ENCODE measurements around the gene DCHS2. TPM values are rescaled to one million over a fixed set of nuclear protein-coding genes. Genes with fewer than 3 reads are reported as not detected.

The DCHS2 gene
- total and polyA plus RNA-seq, 2 of the 8 experiments (the other 6 are each of a cell fraction or from before 2014, with no cell fraction given) = 0.54 to 2.6 TPM

DNA sequence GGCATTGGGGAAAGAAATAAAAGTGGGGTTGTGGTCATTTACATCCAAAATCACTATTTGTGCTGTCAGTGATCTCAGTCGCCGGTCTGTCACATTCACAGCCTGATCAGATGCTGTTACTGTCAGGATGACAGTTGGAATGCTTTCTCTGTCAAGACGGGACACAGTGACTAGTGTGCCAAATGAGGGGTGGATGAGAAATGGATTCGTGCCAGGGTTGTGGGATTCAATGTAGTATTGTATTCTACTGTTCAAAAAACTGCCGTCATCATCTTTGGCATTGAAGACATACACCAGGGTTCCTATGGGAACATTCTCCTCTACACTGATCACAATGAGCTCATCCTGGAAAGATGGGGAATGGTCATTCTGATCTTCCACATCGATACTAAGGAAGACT lies 171.1 kb downstream of the DCHS2 start:
- Histone ChIP-seq H3K4me2 (ENCODE audit: insufficient read depth in 1 of 2, low read depth in 2 of 2, low read length in 2 of 2) (no peak overlapping the region), H3K9me3 (ENCODE audit: insufficient read depth in 2 of 2, low read depth in 1 of 2, low read length in 1 of 2) (no peaks in the 10 kb centered on the region; a peak in 1 of 4 replicates), H4K91ac (replicated peaks; ENCODE audit: insufficient read length, low read length) (no peak overlapping the region), H3K9ac (replicated peaks in 1 of 4; ENCODE audit: extremely low read depth in 1 of 4, low read depth in 3 of 4, low read length in 3 of 4) (no peak overlapping the region), H2BK120ac (replicated peaks; ENCODE audit: low read depth, low read length) (no peak overlapping the region), H2AFZ (ENCODE audit: low read length) (no peak overlapping the region), H3K18ac (ENCODE audit: extremely low read depth, low read length) (no peak overlapping the region), H3K4me3 (ENCODE audit: extremely low read depth in 1 of 4, insufficient read depth in 2 of 4, low read depth in 3 of 4, low read length in 4 of 4) (no peak overlapping the region), H2AK5ac (ENCODE audit: low read depth, low read length) (no peak overlapping the region), H2BK12ac (ENCODE audit: low read depth, low read length) (no peak overlapping the region), H4K8ac (ENCODE audit: extremely low read depth, insufficient read depth, low read length) (no peak overlapping the region), H3K23me2 (ENCODE audit: low read depth, low read length) (no peaks in the 10 kb centered on the region), H4K20me1 (replicated peaks in 1 of 2; ENCODE audit: control insufficient read depth in 1 of 2, insufficient read depth in 2 of 2, low read length in 2 of 2) (no peaks in the 10 kb centered on the region), H3K79me1 (ENCODE audit: low read depth, low read length) (no peaks in the 10 kb centered on the region), H3K79me2 (ENCODE audit: control insufficient read depth in 1 of 2, insufficient read depth in 2 of 2, low read length in 2 of 2) (no peaks in the 10 kb centered on the region), H2BK15ac (ENCODE audit: low read length) (no peak overlapping the region), H3K14ac (ENCODE audit: insufficient read length) (no peak overlapping the region), H3K4me1 (replicated peaks in 1 of 4; ENCODE audit: control insufficient read depth in 3 of 4, insufficient read depth in 4 of 4, low read length in 3 of 4) (no peaks in the 10 kb centered on the region), H3K4ac (replicated peaks; ENCODE audit: insufficient read length, low read depth, low read length) (no peak overlapping the region), H3K27ac (ENCODE audit: low read depth, low read length) (no peak overlapping the region), H3K56ac (replicated peaks; ENCODE audit: insufficient read length, low read depth, low read length) (no peak overlapping the region), H3K27me3 (replicated peaks in 1 of 4; ENCODE audit: control insufficient read depth in 3 of 4, extremely low read depth in 1 of 4, insufficient read depth in 3 of 4, low read length in 3 of 4) (no peaks in the 10 kb centered on the region), H2BK20ac (ENCODE audit: low read length) (no peak overlapping the region), H4K5ac (ENCODE audit: insufficient read length, low read depth, low read length) (no peak overlapping the region), H3K23ac (ENCODE audit: insufficient read length) (no peak overlapping the region), H2BK5ac (ENCODE audit: low read depth, low read length) (no peak overlapping the region), H3K36me3 (ENCODE audit: control insufficient read depth in 2 of 4, insufficient read depth in 4 of 4, low read length in 3 of 4) (no peaks in the 10 kb centered on the region)
- DNase-seq (ENCODE audit: low read depth in 1 of 2, low spot score in 2 of 2) = no peak
- ChIA-PET POLR2A (ENCODE audit: partially characterized antibody) (no interaction called here), CTCF (ENCODE audit: partially characterized antibody) (interaction anchor here (0.8 to 1.3 kb wide), 3 partner anchors 10 to 65 kb away, joined by 3 to 9 read pairs (median 4); no protein-coding TSS in a partner anchor)
- 79% methylated on average over 6 of the region's 6 CpGs; no CpG with 5 or more reads in 1 of the 2 experiments for WGBS, 2 experiments (ENCODE audit: extremely low coverage in 1 of 2, insufficient coverage in 1 of 2, insufficient read length in 1 of 2, insufficient replicate concordance in 2 of 2, low coverage in 1 of 2, low lambda C conversion rate in 2 of 2, missing lambda C conversion rate in 1 of 2)
- FAIRE-seq = no peak
- TF ChIP-seq POU5F1 (IDR thresholded peaks at IDR 0.05; ENCODE audit: low read depth, low read length) (no peak), EZH2 (IDR thresholded peaks at IDR 0.05; ENCODE audit: low read depth, low read length, severe bottlenecking) (no peak), TAF1 (IDR thresholded peaks at IDR 0.05; ENCODE audit: low read depth, low read length) (no peak), RXRA (IDR thresholded peaks at IDR 0.05; ENCODE audit: insufficient read depth, low read depth, low read length) (no peak), CREB1 (IDR thresholded peaks at IDR 0.05) (no peak), SUZ12 (IDR thresholded peaks at IDR 0.05; ENCODE audit: low read length) (no peak), TEAD4 (IDR thresholded peaks at IDR 0.05; ENCODE audit: low read depth, low read length) (no peak), EP300 (IDR thresholded peaks at IDR 0.05; ENCODE audit: borderline replicate concordance in 1 of 2, low read depth in 2 of 2, low read length in 2 of 2) (no peak), CHD2 (IDR thresholded peaks at IDR 0.05; ENCODE audit: low read length) (no peak), KDM1A (IDR thresholded peaks at IDR 0.05; ENCODE audit: borderline replicate concordance, low read length) (no peak), TBP (IDR thresholded peaks at IDR 0.05; ENCODE audit: low read depth, low read length) (no peak)

All from H1 (cell line).